ENCODE results near the gene SLC24A1. TPM values are rescaled to one million over a fixed set of nuclear protein-coding genes. Genes with fewer than 3 reads are reported as not detected.

SLC24A1 gene
- total RNA-seq, 1 donor from 2014 or later: 11.8 TPM

- no peaks in the 10 kb centered on the region for H3K27me3 ChIP-seq
- no peak for ATAC-seq
- peaks cover 52% of the 10 kb centered on the region for H3K36me3 ChIP-seq
- DNase-seq: no peak
- H3K27ac ChIP-seq: no peak overlapping the region
- H3K4me1 ChIP-seq: no peaks in the 10 kb centered on the region
- TF ChIP-seq CTCF (IDR thresholded peaks at IDR 0.05): no peak
- intact Hi-C loops (cut with DNase I): no loop called here
- H3K9me3 ChIP-seq: no peaks in the 10 kb centered on the region
- no peak overlapping the region for H3K4me3 ChIP-seq
These were observed 53.8 kb downstream of the SLC24A1 start for GRCh38 chr15:65675551-65675950.

GRCh38 chr15:65676123-65676522 is 54.4 kb downstream of the SLC24A1 start:
- ATAC-seq (no peak), DNase-seq (no peak)
- intact Hi-C loops (cut with DNase I): no loop called here
- no peaks in the 10 kb centered on the region for H3K27me3 ChIP-seq
- H3K4me1 ChIP-seq: no peaks in the 10 kb centered on the region
- H3K9me3 ChIP-seq: no peaks in the 10 kb centered on the region
- H3K27ac ChIP-seq: no peak overlapping the region
- no peak for TF ChIP-seq CTCF (IDR thresholded peaks at IDR 0.05)
- H3K36me3 ChIP-seq: peaks cover 47% of the 10 kb centered on the region
- no peak overlapping the region for H3K4me3 ChIP-seq

- Histone ChIP-seq H3K4me1 (no peaks in the 10 kb centered on the region), H3K36me3 (peaks cover 6% of the 10 kb centered on the region), H3K27ac (no peak overlapping the region), H3K9me3 (no peaks in the 10 kb centered on the region), H3K4me3 (no peak overlapping the region), H3K27me3 (no peaks in the 10 kb centered on the region)
- no peak for TF ChIP-seq CTCF (IDR thresholded peaks at IDR 0.05)
- intact Hi-C loops (cut with DNase I): no loop called here
- no peak for DNase-seq
- ATAC-seq: no peak
These were observed 58.8 kb downstream of the SLC24A1 start for GRCh38 chr15:65680544-65680943.

- no peaks in the 10 kb centered on the region for H3K4me1 ChIP-seq
- intact Hi-C loops (cut with DNase I): no loop called here
- no peaks in the 10 kb centered on the region for H3K27me3 ChIP-seq
- H3K36me3 ChIP-seq: no peaks in the 10 kb centered on the region
- no peak for ATAC-seq
- TF ChIP-seq CTCF (IDR thresholded peaks at IDR 0.05): no peak
- H3K27ac ChIP-seq: no peak overlapping the region
- no peak overlapping the region for H3K4me3 ChIP-seq
- no peaks in the 10 kb centered on the region for H3K9me3 ChIP-seq
- no peak for DNase-seq
These were observed 60.7 kb downstream of the SLC24A1 start for GRCh38 chr15:65682404-65682911.

- TF ChIP-seq CTCF (IDR thresholded peaks at IDR 0.05): no peak
- no peak for ATAC-seq
- Histone ChIP-seq H3K4me3 (no peak overlapping the region), H3K27me3 (no peaks in the 10 kb centered on the region), H3K9me3 (no peaks in the 10 kb centered on the region), H3K36me3 (peaks cover 33% of the 10 kb centered on the region), H3K27ac (no peak overlapping the region), H3K4me1 (no peaks in the 10 kb centered on the region)
- no peak for DNase-seq
- intact Hi-C loops (cut with DNase I): no loop called here
These were observed 66.7 kb downstream of the SLC24A1 start for GRCh38 chr15:65688462-65688861.

- intact Hi-C loops (cut with DNase I): no loop called here
- Histone ChIP-seq H3K9me3 (no peaks in the 10 kb centered on the region), H3K27me3 (no peaks in the 10 kb centered on the region), H3K27ac (no peak overlapping the region), H3K36me3 (peaks cover 33% of the 10 kb centered on the region), H3K4me1 (no peaks in the 10 kb centered on the region), H3K4me3 (no peak overlapping the region)
- no peak for TF ChIP-seq CTCF (IDR thresholded peaks at IDR 0.05)
- DNase-seq (no peak), ATAC-seq (no peak)
These were observed 68.4 kb downstream of the SLC24A1 start for GRCh38 chr15:65690173-65690572.

Measured in upper lobe of right lung (tissue), 1 donor.